Gastrocnemius medialis (tissue), 4 donors: ENCODE results near the gene ZFP62. TPM values are rescaled to one million over a fixed set of nuclear protein-coding genes. Genes with fewer than 3 reads are reported as not detected.

Source experiments
- ATAC-seq, 2 donors: fragments of 150-250 bp; one replicate each; pipeline ENCODE4 v1.9.1; 2016
- DNase-seq, 2 donors: peaks; one replicate each; pipeline ENCODE4 v3.0.0-alpha.2; 2019
- H3K27ac ChIP-seq, 4 donors: fragments of 200-600 bp; sonication (generic); 1 replicate in 1 of 4; 2 replicates in 3 of 4; pipeline ENCODE4 v1.5.1; 2016 to 2018; ENCODE audit warnings: mild to moderate bottlenecking in 2 of 4, moderate library complexity in 1 of 4
- H3K27me3 ChIP-seq, 3 donors: fragments of 200-600 bp; sonication (generic) in 2 of 3; 1 replicate in 1 of 3; 2 replicates in 2 of 3; pipeline versions ENCODE4 v1.5.1 to v1.6.0; 2016 to 2019; ENCODE audit warnings: mild to moderate bottlenecking in 1 of 3, moderate library complexity in 1 of 3
- H3K36me3 ChIP-seq, 2 donors: fragments of 200-600 bp; sonication (generic) in 1 of 2; one replicate each; pipeline ENCODE4 v1.5.1; 2017 to 2018
- H3K4me1 ChIP-seq, 2 donors: fragments of 200-600 bp; sonication (generic) in 1 of 2; one replicate each; pipeline ENCODE4 v1.5.1; 2016 to 2017; ENCODE audit warnings: mild to moderate bottlenecking in 2 of 2
- H3K4me3 ChIP-seq, 4 donors: fragments of 200-600 bp; sonication (generic) in 3 of 4; 1 replicate in 1 of 4; 2 replicates in 3 of 4; pipeline ENCODE4 v1.5.1; 2016 to 2019; ENCODE audit warnings: mild to moderate bottlenecking in 2 of 4
- H3K9me3 ChIP-seq, 3 donors: fragments of 200-600 bp; sonication (generic) in 2 of 3; 1 replicate in 1 of 3; 2 replicates in 2 of 3; pipeline ENCODE4 v1.5.1; 2016 to 2019
- CTCF ChIP-seq, 5 experiments: fragments of 450-650 bp in 3 of 5; fragments of 200-600 bp in 2 of 5; sonication (generic) in 2 of 5; IDR thresholded peaks in 4 of 5; conservative IDR thresholded peaks in 1 of 5; 1 replicate in 4 of 5; 2 replicates in 1 of 5; pipeline ENCODE4 v1.5.1; 2016 to 2019; ENCODE audit warnings: antibody characterized with exemption in 5 of 5, mild to moderate bottlenecking in 3 of 5, moderate library complexity in 3 of 5
- POLR2A ChIP-seq, 2 donors: fragments of 450-650 bp; IDR thresholded peaks; one replicate each; pipeline ENCODE4 v1.6.1; 2017; ENCODE audit warnings: antibody characterized with exemption in 2 of 2, mild to moderate bottlenecking in 2 of 2, moderate library complexity in 2 of 2
- in situ Hi-C, 4 donors: fragments of 200-750 bp; cut with MboI; loops; one replicate each; pipeline versions ENCODE4 v1.15.0 to v1.8.0; 2017; ENCODE audit warnings: low sequenced_read_pairs in 4 of 4
- intact Hi-C: fragments of 100-400 bp; cut with DNase I; formaldehyde crosslinking; loops from one replicate; pipeline ENCODE4 v1.15.1; 2023; ENCODE audit warnings: low total_unique reads
- total RNA-seq, 4 donors: library from RNA; depleted of rRNA; stranded (reverse); fragments of >200 nt; gene quantifications; one replicate each; pipeline versions ENCODE4 v1.1.0 to v1.2.3, GENCODE V29; 2016

ZFP62 gene
- total RNA-seq, 4 donors from 2014 or later = 8.9 to 14.7 (median 10.2) TPM

GRCh38 chr5:180862645-180863044 is 1.6 kb upstream of the ZFP62 start:
- no peaks in the 10 kb centered on the region for H3K27me3 ChIP-seq
- H3K36me3 ChIP-seq = peaks cover 0 to 6% of the 10 kb centered on the region in 2 donors
- H3K27ac ChIP-seq = no peak overlapping the region
- intact Hi-C loops (loop anchor here (1.0 to 10.0 kb wide), 5 partner anchors 69 to 402 kb away; partner anchors contain the start of gene TRIM52), in situ Hi-C loops (loop anchor here in 1 of 4 donors (5.0 kb wide), 1 partner anchor 65 kb away; no protein-coding TSS in a partner anchor)
- no peak for TF ChIP-seq POLR2A (IDR thresholded peaks at IDR 0.05)
- TF ChIP-seq CTCF (IDR thresholded peaks at IDR 0.05 in 4 of 5, conservative IDR thresholded peaks at IDR 0.05 in 1 of 5) = no peak
- no peaks in the 10 kb centered on the region for H3K9me3 ChIP-seq
- no peak for ATAC-seq
- H3K4me1 ChIP-seq = peaks cover 8 to 13% of the 10 kb centered on the region in 2 donors
- no peak for DNase-seq
- no peak overlapping the region for H3K4me3 ChIP-seq

GRCh38 chr5:180860273-180860886 is 696 bp downstream of the ZFP62 start:
- no peak for DNase-seq
- intact Hi-C loops (loop anchor here (2.0 to 10.0 kb wide), 7 partner anchors 30 to 404 kb away; partner anchors contain the start of genes MGAT1 and TRIM52), in situ Hi-C loops (loop anchor here in 1 of 4 donors (5.0 kb wide), 1 partner anchor 63 kb away; no protein-coding TSS in a partner anchor)

GRCh38 chr5:180858586-180858985 is 2.5 kb downstream of the ZFP62 start:
- TF ChIP-seq CTCF (IDR thresholded peaks at IDR 0.05 in 4 of 5, conservative IDR thresholded peaks at IDR 0.05 in 1 of 5) (no peak), POLR2A (IDR thresholded peaks at IDR 0.05) (no peak)
- peaks cover 0 to 6% of the 10 kb centered on the region in 2 donors for H3K36me3 ChIP-seq
- H3K27me3 ChIP-seq = no peaks in the 10 kb centered on the region
- H3K4me3 ChIP-seq = no peak overlapping the region
- H3K4me1 ChIP-seq = peaks cover 8 to 13% of the 10 kb centered on the region in 2 donors
- H3K27ac ChIP-seq = no peak overlapping the region
- ATAC-seq (no peak), DNase-seq (no peak)
- H3K9me3 ChIP-seq = no peaks in the 10 kb centered on the region
- in situ Hi-C loops (no loop called here), intact Hi-C loops (no loop called here)

More at GRCh38 chr5:180860273-180860886, 696 bp downstream of the ZFP62 start:
- Histone ChIP-seq H3K9me3 (no peaks in the 10 kb centered on the region), H3K27me3 (no peaks in the 10 kb centered on the region), H3K4me1 (peaks cover 8 to 13% of the 10 kb centered on the region in 2 donors), H3K4me3 (peak overlapping the region; percentile 81 to 99 (median 95)), H3K36me3 (peaks cover 0 to 6% of the 10 kb centered on the region in 2 donors), H3K27ac (peak overlapping the region; percentile 80 to 94 (median 90))
- peak; percentile 47 to 70 for ATAC-seq
- TF ChIP-seq CTCF (IDR thresholded peaks at IDR 0.05 in 4 of 5, conservative IDR thresholded peaks at IDR 0.05 in 1 of 5) (no peak), POLR2A (IDR thresholded peaks at IDR 0.05) (no peak)

GRCh38 chr5:180853848-180854176 is 7.3 kb downstream of the ZFP62 start:
- intact Hi-C loops (no loop called here), in situ Hi-C loops (no loop called here)
- ATAC-seq (no peak), DNase-seq (no peak)
- Histone ChIP-seq H3K36me3 (peaks cover 8 to 31% of the 10 kb centered on the region in 2 donors), H3K4me3 (no peak overlapping the region), H3K4me1 (no peaks in the 10 kb centered on the region), H3K9me3 (no peaks in the 10 kb centered on the region), H3K27me3 (no peaks in the 10 kb centered on the region), H3K27ac (no peak overlapping the region)
- TF ChIP-seq CTCF (IDR thresholded peaks at IDR 0.05 in 4 of 5, conservative IDR thresholded peaks at IDR 0.05 in 1 of 5) (no peak), POLR2A (IDR thresholded peaks at IDR 0.05) (no peak)
